IMR-90 (cell line): ENCODE data around the gene MYL4. TPM values are rescaled to one million over a fixed set of nuclear protein-coding genes. Genes with fewer than 3 reads are reported as not detected.

Experiments
- ATAC-seq: fragments of 200-7000 bp; cut with Tn5 transposase; 2 replicates; pipeline ENCODE4 v1.9.1; 2020; ENCODE audit warnings: low read depth, mild to moderate bottlenecking, moderate library complexity
- BruUV-seq: library from RNA; stranded (reverse); fragments of 400-500 nt; replicated peaks from 2 replicates; lab custom pipeline; 2021; lab: Mats Ljungman, UMichigan
- CTCF ChIA-PET: fragments of 300-600 bp; formaldehyde crosslinking; extraction: SDS; loops from one replicate; lab custom pipeline; 2021; ENCODE audit warnings: antibody characterized with exemption; lab: Yijun Ruan, JAX
- POLR2A ChIA-PET: fragments of 300-600 bp; sonication (Branson Sonifier 250); formaldehyde crosslinking; loops from one replicate; lab custom pipeline; 2022; ENCODE audit warnings: antibody characterized with exemption; ENCODE audit not compliant: unreplicated experiment; lab: Charles Lee
- DNase-seq: peaks from one replicate; pipeline ENCODE4 v3.0.0; 2013
- H2AFZ ChIP-seq: replicated peaks from 2 replicates; pipeline ENCODE3; 2013; ENCODE audit warnings: low read length, mild to moderate bottlenecking; ENCODE audit not compliant: poor library complexity
- H2AK5ac ChIP-seq: 2 replicates; pipeline ENCODE4 v1.6.1; 2013; ENCODE audit warnings: low read depth, low read length, inconsistent platforms
- H2AK9ac ChIP-seq: replicated peaks from 2 replicates; pipeline ENCODE3; 2013; ENCODE audit warnings: mild to moderate bottlenecking, low read depth, low read length, moderate library complexity; ENCODE audit not compliant: poor library complexity
- H2BK120ac ChIP-seq: 2 replicates; pipeline ENCODE4 v1.6.1; 2013; ENCODE audit warnings: low read depth, low read length, inconsistent platforms
- H2BK15ac ChIP-seq: 3 replicates; pipeline ENCODE4 v1.6.1; 2013; ENCODE audit warnings: low read depth, low read length, inconsistent platforms
- H2BK20ac ChIP-seq: 2 replicates; pipeline ENCODE4 v1.6.1; 2013; ENCODE audit warnings: low read depth, mild to moderate bottlenecking, inconsistent platforms, low read length, moderate library complexity
- H2BK5ac ChIP-seq: 2 replicates; pipeline ENCODE4 v1.6.1; 2013; ENCODE audit warnings: mild to moderate bottlenecking, low read depth, low read length, inconsistent platforms; ENCODE audit not compliant: poor library complexity, severe bottlenecking
- H3K14ac ChIP-seq: replicated peaks from 2 replicates; pipeline ENCODE4 v1.6.1; 2013; ENCODE audit warnings: low read depth, low read length, inconsistent platforms
- H3K18ac ChIP-seq: 2 replicates; pipeline ENCODE4 v1.6.1; 2013; ENCODE audit warnings: low read depth, low read length, control low read depth
- H3K23ac ChIP-seq: 2 replicates; pipeline ENCODE4 v1.6.1; 2013; ENCODE audit warnings: low read depth, low read length, inconsistent platforms
- H3K27ac ChIP-seq: 2 replicates; pipeline ENCODE4 v1.5.1; 2013; ENCODE audit warnings: mild to moderate bottlenecking, control low read depth, low read length; ENCODE audit not compliant: insufficient read depth
- H3K27me3 ChIP-seq: 2 replicates; pipeline ENCODE4 v1.6.1; 2013; ENCODE audit warnings: low read length; ENCODE audit not compliant: control insufficient read depth, insufficient read depth
- H3K36me3 ChIP-seq: 2 replicates; pipeline ENCODE4 v1.6.1; 2013; ENCODE audit warnings: low read length, mixed read lengths; ENCODE audit not compliant: control insufficient read depth, insufficient read depth
- H3K4ac ChIP-seq: 2 replicates; pipeline ENCODE4 v1.6.1; 2013; ENCODE audit warnings: low read depth, low read length, inconsistent platforms
- H3K4me1 ChIP-seq: 2 replicates; pipeline ENCODE4 v1.6.1; 2013; ENCODE audit warnings: low read length, mixed read lengths; ENCODE audit not compliant: control insufficient read depth, insufficient read depth
- H3K4me2 ChIP-seq: 2 replicates; pipeline ENCODE4 v1.6.1; 2013; ENCODE audit warnings: low read depth, mild to moderate bottlenecking, control low read depth, low read length, moderate library complexity
- H3K4me3 ChIP-seq: 2 replicates; pipeline ENCODE4 v1.5.1; 2013; ENCODE audit warnings: low read depth, mild to moderate bottlenecking, control low read depth, low read length, moderate library complexity; ENCODE audit not compliant: insufficient read depth
- H3K56ac ChIP-seq: 2 replicates; pipeline ENCODE4 v1.6.1; 2013; ENCODE audit warnings: low read length, inconsistent platforms; ENCODE audit not compliant: insufficient read depth; ENCODE audit errors: extremely low read depth
- H3K79me1 ChIP-seq, 2 experiments: 2 replicates each; pipeline ENCODE4 v1.6.1; 2013; ENCODE audit warnings: low read length in 2 of 2, inconsistent platforms in 1 of 2, low read depth in 1 of 2
- H3K9ac ChIP-seq: 2 replicates; pipeline ENCODE4 v1.6.1; 2013; ENCODE audit warnings: low read depth, low read length, control low read depth
- H3K9me1 ChIP-seq: 2 replicates; pipeline ENCODE4 v1.6.1; 2013; ENCODE audit warnings: low read length, inconsistent platforms; ENCODE audit not compliant: insufficient read depth
- H3K9me3 ChIP-seq: 2 replicates; pipeline ENCODE4 v1.6.1; 2013; ENCODE audit warnings: low read length; ENCODE audit not compliant: control insufficient read depth, insufficient read depth
- H4K20me1 ChIP-seq: 2 replicates; pipeline ENCODE4 v1.6.1; 2013; ENCODE audit warnings: low read length, inconsistent platforms; ENCODE audit not compliant: insufficient read depth
- H4K5ac ChIP-seq: 2 replicates; pipeline ENCODE4 v1.6.1; 2013; ENCODE audit warnings: mild to moderate bottlenecking, low read depth, low read length, control low read depth
- H4K8ac ChIP-seq, 2 experiments: 2 replicates each; pipeline ENCODE4 v1.6.1; 2013; ENCODE audit warnings: low read depth in 2 of 2, low read length in 2 of 2, control low read depth in 1 of 2, inconsistent platforms in 1 of 2
- H4K91ac ChIP-seq: 2 replicates; pipeline ENCODE4 v1.6.1; 2013; ENCODE audit warnings: low read depth, low read length, inconsistent platforms; ENCODE audit not compliant: insufficient read depth
- BHLHE40 ChIP-seq: fragments of 150-350 bp; IDR thresholded peaks from 2 replicates; pipeline ENCODE4 v1.6.1; 2016; ENCODE audit warnings: mild to moderate bottlenecking, low read depth, low read length
- CEBPB ChIP-seq: IDR thresholded peaks from 2 replicates; pipeline ENCODE4 v1.6.1; 2012; ENCODE audit warnings: low read depth, low read length, improper control_type of control experiment
- CTCF ChIP-seq: conservative IDR thresholded peaks from 2 replicates; pipeline ENCODE4 v1.5.1; 2012; ENCODE audit warnings: mild to moderate bottlenecking, low read depth, low read length, improper control_type of control experiment
- ELK1 ChIP-seq: fragments of 150-350 bp; IDR thresholded peaks from 2 replicates; pipeline ENCODE4 v1.6.1; 2016; ENCODE audit warnings: low read depth, mild to moderate bottlenecking, low read length, moderate library complexity, borderline replicate concordance
- FOS ChIP-seq: fragments of 150-350 bp; IDR thresholded peaks from 2 replicates; pipeline ENCODE4 v1.6.1; 2016; ENCODE audit warnings: low read depth, low read length
- MXI1 ChIP-seq: IDR thresholded peaks from 2 replicates; pipeline ENCODE4 v1.6.1; 2012; ENCODE audit warnings: low read depth, mild to moderate bottlenecking, low read length, moderate library complexity, borderline replicate concordance
- NFE2L2 ChIP-seq: fragments of 150-350 bp; IDR thresholded peaks from 2 replicates; pipeline ENCODE4 v1.6.1; 2016; ENCODE audit warnings: low read depth, mild to moderate bottlenecking, low read length
- RFX5 ChIP-seq: IDR thresholded peaks from 2 replicates; pipeline ENCODE4 v1.8.0; 2012; ENCODE audit warnings: low read depth, mild to moderate bottlenecking, low read length, moderate library complexity
- USF2 ChIP-seq: fragments of 150-350 bp; IDR thresholded peaks from 2 replicates; pipeline ENCODE4 v1.6.1; 2017; ENCODE audit warnings: mild to moderate bottlenecking, antibody characterized with exemption, low read length, low read depth
- WGBS, 2 experiments: methylation state at CpG; one replicate each; pipeline versions ENCODE4 v1.1.5 to v1.1.7; 2013; ENCODE audit warnings: missing lambda C conversion rate in 2 of 2; ENCODE audit not compliant: insufficient read length in 1 of 2; ENCODE audit errors: extremely low coverage in 2 of 2; 5-methylcytosine and 5-hydroxymethylcytosine counted together
- dilution Hi-C: fragments of 300-500 bp; cut with HindIII; formaldehyde crosslinking; loops from one replicate; pipeline ENCODE4 v1.14.3; 2018; ENCODE audit warnings: low sequenced_read_pairs; ENCODE audit not compliant: unreplicated experiment
- in situ Hi-C: fragments of 300-500 bp; cut with MboI; formaldehyde crosslinking; loops from 3 replicates; pipeline ENCODE4 v1.14.3; 2019; ENCODE audit warnings: low sequenced_read_pairs, inconsistent platforms, mixed read lengths
- intact Hi-C: fragments of 100-400 bp; cut with micrococcal nuclease; formaldehyde crosslinking; loops from 2 replicates; pipeline ENCODE4 v1.10.0; 2022
- polyA plus RNA-seq, 3 experiments: library from polyadenylated mRNA; depleted of rRNA; stranded (reverse); fragments of >200 nt; gene quantifications; 2 replicates each; pipeline ENCODE4 v1.2.3, GENCODE V29; 2012; ENCODE audit warnings: low replicate concordance in 1 of 3
- total RNA-seq: library from RNA; depleted of rRNA; stranded (reverse); fragments of >200 nt; gene quantifications from 2 replicates; pipeline ENCODE4 v1.2.3, GENCODE V29; 2012

Gene MYL4
- total and polyA plus RNA-seq, 2 of the 4 experiments (the other 2 are of a cell fraction) = not detected

- TF ChIP-seq FOS (peak; percentile 35; the same call in 1 of the 2 replicates), BHLHE40 (no peak), MXI1 (no peak), NFE2L2 (peak; percentile 28; the same call in 1 of the 2 replicates), RFX5 (no peak)
Measured at GRCh38 chr17:47257651-47258339, 48.6 kb downstream of the MYL4 start (continued).

- Histone ChIP-seq H2AK9ac (no peak overlapping the region), H4K5ac (no peak overlapping the region), H4K20me1 (no peaks in the 10 kb centered on the region), H4K91ac (no peak overlapping the region), H2AFZ (no peak overlapping the region), H3K27me3 (no peaks in the 10 kb centered on the region), H4K8ac (no peak overlapping the region), H2AK5ac (no peak overlapping the region), H2BK120ac (no peak overlapping the region), H3K4ac (no peak overlapping the region), H3K27ac (no peak overlapping the region), H2BK15ac (no peak overlapping the region), H3K4me2 (no peak overlapping the region), H3K4me3 (no peak overlapping the region), H3K9me1 (peaks cover 25% of the 10 kb centered on the region), H3K9ac (no peak overlapping the region), H3K56ac (no peak overlapping the region), H3K18ac (no peak overlapping the region), H2BK20ac (no peak overlapping the region), H3K23ac (no peak overlapping the region), H3K14ac (no peak overlapping the region), H3K9me3 (no peaks in the 10 kb centered on the region), H3K79me1 (peaks cover 22 to 66% of the 10 kb centered on the region in 2 experiments; a peak in 3 of 4 replicates), H3K36me3 (peaks cover 2% of the 10 kb centered on the region; the same call in 1 of the 2 replicates), H3K4me1 (peaks cover 18% of the 10 kb centered on the region), H2BK5ac (no peak overlapping the region)
- POLR2A ChIA-PET = no interaction called here
- in situ Hi-C loops (no loop called here), intact Hi-C loops (no loop called here), dilution Hi-C loops (no loop called here)
- no TSS peak for BruUV-seq
- CTCF ChIA-PET = no interaction called here
- TF ChIP-seq MXI1 (no peak), CTCF (no peak), ELK1 (no peak), USF2 (no peak), FOS (no peak), RFX5 (no peak), CEBPB (no peak), NFE2L2 (no peak)
- no peak for ATAC-seq
- no peak for DNase-seq
- no CpG with 5 or more reads among the region's 7 CpGs for WGBS, 2 experiments
Measured at GRCh38 chr17:47262586-47262985, 53.4 kb downstream of the MYL4 start.
